SH-SY5Y (cell line): ENCODE measurements around the gene KRTAP4-9.
"Not testable (repeated sequence)": the region's sequence is repeated elsewhere in the genome, so short reads cannot be mapped to it uniquely, and the experiment has no call there.

Experiments used
- GATA2 ChIP-seq: IDR thresholded peaks from 2 replicates; pipeline ENCODE4 v1.6.1; 2011; ENCODE audit warnings: mild to moderate bottlenecking, low read depth, low read length
- GATA3 ChIP-seq: IDR thresholded peaks from 2 replicates; pipeline ENCODE4 v1.6.1; 2011; ENCODE audit warnings: low read depth, mild to moderate bottlenecking, low read length, moderate library complexity

KRTAP4-9 gene

GRCh38 chr17:41105347-41105746 is at the start of gene KRTAP4-9:
Gene KRTAP4-9, plus strand, starts transcription at chr17:41105389. Its CDS starts 0 bp downstream, at chr17:41105389.
- TF ChIP-seq GATA3, GATA2: not testable (repeated sequence)

GRCh38 chr17:41057547-41057946 is 47.6 kb upstream of the KRTAP4-9 start:
- TF ChIP-seq GATA2 = no peak
- no peak for TF ChIP-seq GATA3

GRCh38 chr17:41058741-41059140 is 46.4 kb upstream of the KRTAP4-9 start:
- TF ChIP-seq GATA3 = no peak
- no peak for TF ChIP-seq GATA2

GRCh38 chr17:41060052-41060604 is 45.1 kb upstream of the KRTAP4-9 start, which contains the start of gene KRTAP2-3:
Gene KRTAP2-3, minus strand, starts transcription at chr17:41060114. Its CDS starts 64 bp downstream, at chr17:41060050.
- TF ChIP-seq GATA3 (no peak), GATA2 (no peak)

- TF ChIP-seq GATA2 = no peak
- no peak for TF ChIP-seq GATA3
These were observed 43.2 kb upstream of the KRTAP4-9 start for GRCh38 chr17:41061964-41062363.

GRCh38 chr17:41063449-41063848 is 41.7 kb upstream of the KRTAP4-9 start:
- TF ChIP-seq GATA3 (no peak), GATA2 (no peak)

GRCh38 chr17:41064301-41064700 is 40.9 kb upstream of the KRTAP4-9 start:
- no peak for TF ChIP-seq GATA3
- no peak for TF ChIP-seq GATA2

- TF ChIP-seq GATA2 (no peak), GATA3 (no peak)
These were observed 39.2 kb upstream of the KRTAP4-9 start, which contains the start of gene KRTAP2-4 for GRCh38 chr17:41065829-41066624. Gene KRTAP2-4, minus strand, starts transcription at chr17:41065879. Its CDS starts 34 bp downstream, at chr17:41065845.

- TF ChIP-seq GATA2 (no peak), GATA3 (no peak)
These were observed 37.9 kb upstream of the KRTAP4-9 start for GRCh38 chr17:41067281-41067680.

- TF ChIP-seq GATA3 = no peak
These were observed 36.2 kb upstream of the KRTAP4-9 start for GRCh38 chr17:41069031-41069430.

GRCh38 chr17:41071606-41072360 is 33.4 kb upstream of the KRTAP4-9 start:
- TF ChIP-seq GATA2 (no peak), GATA3 (no peak)

- TF ChIP-seq GATA2 (no peak), GATA3 (no peak)
These were observed 31.5 kb upstream of the KRTAP4-9 start for GRCh38 chr17:41073676-41074075.

- TF ChIP-seq GATA3 (no peak), GATA2 (no peak)
These were observed 28.4 kb upstream of the KRTAP4-9 start for GRCh38 chr17:41076788-41077187.

GRCh38 chr17:41082626-41083025 is 22.6 kb upstream of the KRTAP4-9 start:
- no peak for TF ChIP-seq GATA2

- TF ChIP-seq GATA2, GATA3: not testable (repeated sequence)
These were observed 20.9 kb upstream of the KRTAP4-9 start, which contains the start of gene KRTAP4-7 for GRCh38 chr17:41084100-41084856. Gene KRTAP4-7, plus strand, starts transcription at chr17:41084150. Its CDS starts 57 bp downstream, at chr17:41084207.
